PC-9 (cell line): ENCODE measurements around the gene E2F3. TPM values are rescaled to one million over a fixed set of nuclear protein-coding genes. Genes with fewer than 3 reads are reported as not detected.

Experiments used
- BruUV-seq: library from RNA; stranded (reverse); fragments of 400-500 nt; replicated peaks from 2 replicates; lab custom pipeline; 2021; lab: Mats Ljungman, UMichigan
- CTCF ChIA-PET: fragments of 300-600 bp; sonication (Branson Sonifier 250); formaldehyde crosslinking; loops from one replicate; lab custom pipeline; 2022; ENCODE audit warnings: antibody characterized with exemption; lab: Charles Lee
- POLR2A ChIA-PET: fragments of 300-600 bp; sonication (Branson Sonifier 250); formaldehyde crosslinking; loops from one replicate; lab custom pipeline; 2022; ENCODE audit warnings: antibody characterized with exemption; ENCODE audit not compliant: unreplicated experiment; lab: Charles Lee
- DNase-seq, 2 experiments: peaks; one replicate each; pipeline versions ENCODE4 v3.0.0 to v3.0.0-alpha.2; 2015 to 2022; ENCODE audit warnings: mixed read lengths in 1 of 2
- H2AFZ ChIP-seq: fragments of 200-600 bp; sonication (generic); 2 replicates; pipeline ENCODE4 v1.8.1; 2017; ENCODE audit warnings: antibody characterized with exemption
- H3F3A ChIP-seq: fragments of 200-600 bp; sonication (generic); 2 replicates; pipeline ENCODE4 v1.8.1; 2017; ENCODE audit warnings: antibody characterized with exemption, mild to moderate bottlenecking, low read depth; ENCODE audit not compliant: insufficient read depth
- H3K27ac ChIP-seq: fragments of 200-600 bp; sonication (generic); 2 replicates; pipeline ENCODE4 v1.6.1; 2016; ENCODE audit warnings: mixed run types
- H3K27me3 ChIP-seq: fragments of 200-600 bp; sonication (generic); 2 replicates; pipeline ENCODE4 v1.6.1; 2016; ENCODE audit warnings: low read depth, mixed run types; ENCODE audit not compliant: insufficient read depth
- H3K36me3 ChIP-seq: fragments of 200-600 bp; sonication (generic); 2 replicates; pipeline ENCODE4 v1.6.1; 2016; ENCODE audit warnings: low read depth, mixed run types
- H3K4me1 ChIP-seq: fragments of 200-600 bp; sonication (generic); replicated peaks from 2 replicates; pipeline ENCODE4 v1.6.1; 2016; ENCODE audit warnings: mixed run types; ENCODE audit not compliant: insufficient read depth
- H3K4me2 ChIP-seq: fragments of 200-600 bp; sonication (generic); 2 replicates; pipeline ENCODE4 v1.6.1; 2017; ENCODE audit warnings: mixed run types
- H3K4me3 ChIP-seq: fragments of 200-600 bp; sonication (generic); 2 replicates; pipeline ENCODE4 v1.6.1; 2016; ENCODE audit warnings: mixed run types
- H3K79me2 ChIP-seq: fragments of 200-600 bp; sonication (generic); 2 replicates; pipeline ENCODE4 v1.6.1; 2017; ENCODE audit warnings: low read depth, mixed run types
- H3K9me2 ChIP-seq: fragments of 200-600 bp; sonication (generic); 2 replicates; pipeline ENCODE4 v1.8.1; 2017; ENCODE audit warnings: mild to moderate bottlenecking; ENCODE audit not compliant: insufficient read depth
- H3K9me3 ChIP-seq: fragments of 200-600 bp; sonication (generic); 2 replicates; pipeline ENCODE4 v1.8.1; 2016; ENCODE audit warnings: low read depth; ENCODE audit not compliant: insufficient read depth
- H4K20me1 ChIP-seq: fragments of 200-600 bp; sonication (generic); 2 replicates; pipeline ENCODE4 v1.8.1; 2017; ENCODE audit not compliant: insufficient read depth
- CTCF ChIP-seq: fragments of 200-600 bp; sonication (generic); conservative IDR thresholded peaks from 2 replicates; pipeline ENCODE4 v1.6.1; 2017; ENCODE audit warnings: mixed run types, antibody characterized with exemption, mild to moderate bottlenecking, moderate library complexity
- EZH2 ChIP-seq: fragments of 200-600 bp; sonication (generic); IDR thresholded peaks from 2 replicates; pipeline ENCODE4 v1.8.0; 2017; ENCODE audit warnings: antibody characterized with exemption, low read depth
- intact Hi-C: fragments of 100-400 bp; cut with micrococcal nuclease; formaldehyde crosslinking; loops from one replicate; pipeline ENCODE4 v1.10.0; 2022; ENCODE audit not compliant: unreplicated experiment
- total RNA-seq: library from RNA; stranded (reverse); gene quantifications from 2 replicates; pipeline ENCODE4 v1.2.3, GENCODE V29; 2021

E2F3 gene
- total RNA-seq, 1 experiment from 2014 or later, result 20.0 TPM

- Histone ChIP-seq H3K36me3 (peaks cover 15% of the 10 kb centered on the region; the same call in 1 of the 2 replicates), H3K27ac (no peak overlapping the region), H3F3A (no peaks in the 10 kb centered on the region), H3K27me3 (no peaks in the 10 kb centered on the region), H3K4me3 (no peak overlapping the region), H3K9me2 (no peaks in the 10 kb centered on the region), H3K4me1 (no peaks in the 10 kb centered on the region), H3K9me3 (no peaks in the 10 kb centered on the region), H3K79me2 (peaks cover 77% of the 10 kb centered on the region), H3K4me2 (no peak overlapping the region), H4K20me1 (peaks cover 13% of the 10 kb centered on the region), H2AFZ (no peak overlapping the region)
- ChIA-PET CTCF (no interaction called here), POLR2A (interaction anchor here (0.6 to 0.8 kb wide), 2 partner anchors 65 to 67 kb away, joined by 3 to 6 read pairs; no protein-coding TSS in a partner anchor)
- no peak for TF ChIP-seq EZH2
- no peak for TF ChIP-seq CTCF
- intact Hi-C loops, result no loop called here
- no TSS peak for BruUV-seq
- no peak for DNase-seq
These were observed 66.5 kb downstream of the E2F3 start for GRCh38 chr6:20468209-20468608.

GRCh38 chr6:20472748-20473147, 71.1 kb downstream of the E2F3 start:
- no peak for TF ChIP-seq CTCF
- no peak for TF ChIP-seq EZH2
- no peak overlapping the region for H3K4me3 ChIP-seq
- POLR2A ChIA-PET, result no interaction called here
- CTCF ChIA-PET, result interaction anchor here (0.7 kb wide), 1 partner anchor 20 kb away, joined by 3 read pairs; no protein-coding TSS in a partner anchor
- no peaks in the 10 kb centered on the region for H3K27me3 ChIP-seq
- H4K20me1 ChIP-seq, result peaks cover 9% of the 10 kb centered on the region
- H2AFZ ChIP-seq, result no peak overlapping the region
- no peak overlapping the region for H3K27ac ChIP-seq
- no peak overlapping the region for H3K4me2 ChIP-seq
- no peak for DNase-seq
- no peaks in the 10 kb centered on the region for H3F3A ChIP-seq
- no TSS peak for BruUV-seq
- H3K36me3 ChIP-seq, result 0 out of 2 replicates have a peak, but pooled peaks cover 9% of the 10 kb centered on the region
- intact Hi-C loops, result no loop called here
- H3K9me3 ChIP-seq, result no peaks in the 10 kb centered on the region
- H3K79me2 ChIP-seq, result peaks cover 66% of the 10 kb centered on the region
- no peaks in the 10 kb centered on the region for H3K9me2 ChIP-seq
- no peaks in the 10 kb centered on the region for H3K4me1 ChIP-seq

GRCh38 chr6:20473518-20473917, 71.8 kb downstream of the E2F3 start:
- H4K20me1 ChIP-seq, result peaks cover 9% of the 10 kb centered on the region
- intact Hi-C loops, result no loop called here
- BruUV-seq, result no TSS peak
- 0 out of 2 replicates have a peak, but pooled peaks cover 9% of the 10 kb centered on the region for H3K36me3 ChIP-seq
- H2AFZ ChIP-seq, result no peak overlapping the region
- H3K4me1 ChIP-seq, result no peaks in the 10 kb centered on the region
- no peak for DNase-seq
- H3K4me2 ChIP-seq, result no peak overlapping the region
- no peaks in the 10 kb centered on the region for H3K9me2 ChIP-seq
- H3K27me3 ChIP-seq, result no peaks in the 10 kb centered on the region
- no peaks in the 10 kb centered on the region for H3K9me3 ChIP-seq
- TF ChIP-seq EZH2, result no peak
- TF ChIP-seq CTCF, result no peak
- peaks cover 64% of the 10 kb centered on the region for H3K79me2 ChIP-seq
- H3F3A ChIP-seq, result no peaks in the 10 kb centered on the region
- H3K4me3 ChIP-seq, result no peak overlapping the region
- CTCF ChIA-PET, result no interaction called here
- POLR2A ChIA-PET, result no interaction called here
- H3K27ac ChIP-seq, result no peak overlapping the region
